ENCODE measurements around the gene FAM151B.
"Not testable (repeated sequence)": the region's sequence is repeated elsewhere in the genome, so short reads cannot be mapped to it uniquely, and the experiment has no call there.

The FAM151B gene, protein sequence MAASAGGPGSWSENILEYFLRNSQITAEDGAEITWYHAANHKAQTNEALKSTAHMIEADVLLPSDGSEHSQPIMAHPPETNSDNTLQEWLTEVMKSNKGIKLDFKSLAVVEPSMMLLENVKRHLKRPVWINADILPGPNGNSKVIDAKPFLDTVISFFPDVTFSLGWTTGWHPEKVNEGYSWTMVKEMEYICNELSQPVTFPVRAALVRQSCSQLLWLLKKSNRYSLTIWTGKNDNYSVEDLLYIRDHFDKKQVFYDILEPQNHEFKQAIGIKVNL

DNA sequence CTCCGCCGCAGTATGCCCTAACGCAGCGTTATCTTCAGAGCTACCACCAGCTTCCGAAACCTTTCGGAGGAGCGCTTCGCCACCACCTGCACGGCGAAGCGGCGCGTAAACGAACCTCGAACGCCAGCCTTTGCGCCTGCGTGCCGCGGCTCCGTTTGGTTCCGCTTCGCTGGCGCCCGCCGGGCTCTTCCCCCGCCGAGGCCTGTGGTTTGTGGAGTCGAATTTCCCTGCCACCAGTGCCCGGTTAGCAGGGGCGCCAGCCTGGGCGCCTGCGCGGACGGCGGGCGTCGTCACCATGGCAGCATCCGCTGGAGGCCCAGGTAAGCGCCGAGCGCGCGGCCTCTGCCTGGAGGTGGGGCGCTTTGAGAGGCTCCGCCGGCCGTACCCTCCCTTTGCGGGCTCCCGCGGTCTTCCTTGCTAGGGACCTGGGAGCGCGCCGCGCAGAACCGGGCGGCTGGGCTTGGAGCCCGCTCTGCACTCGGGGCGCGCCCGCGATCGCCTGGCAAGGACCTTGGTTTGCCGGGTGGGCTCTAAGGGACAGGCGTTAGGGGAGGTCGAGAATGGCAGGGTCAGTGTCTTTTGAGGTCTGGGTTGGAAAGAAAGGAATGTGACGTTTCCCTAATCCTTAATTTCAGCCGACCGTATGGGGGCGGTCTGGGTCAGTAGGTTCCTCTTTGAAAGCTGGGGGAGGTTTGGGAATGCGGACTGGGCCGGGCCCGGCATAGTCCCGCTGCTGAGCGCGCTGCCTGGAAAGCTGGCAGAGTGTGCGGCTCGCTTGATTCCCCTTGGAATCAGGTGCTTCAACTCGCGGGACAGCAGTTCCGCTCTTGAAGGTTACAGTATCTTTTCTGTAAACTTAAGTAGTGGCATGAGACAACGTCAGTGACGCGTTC, at the start of gene FAM151B:
FAM151B (plus strand) TSS at position 272 of the 893 bp plus-strand sequence; CDS start at position 296, 24 bp downstream.
- DNase-seq (ENCODE audit: low read depth in 2 of 2, low spot score in 1 of 2), result peak in 1 of 2 donors; percentile 32

DNA sequence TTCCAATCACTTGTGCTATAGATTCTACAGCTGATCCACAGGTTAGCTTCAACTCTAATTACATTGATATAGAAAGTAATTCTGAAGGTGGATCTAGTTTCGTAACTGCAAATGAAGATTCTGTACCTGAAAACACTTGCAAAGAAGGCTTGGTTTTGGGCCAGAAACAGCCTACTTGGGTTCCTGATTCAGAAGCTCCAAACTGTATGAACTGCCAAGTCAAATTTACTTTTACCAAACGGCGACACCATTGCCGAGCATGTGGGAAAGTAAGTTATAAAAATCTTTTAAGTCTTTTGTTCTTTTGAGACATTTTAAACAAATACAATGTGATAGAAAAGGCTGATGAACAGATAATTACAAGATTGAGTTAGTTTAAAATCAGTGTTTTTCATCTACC, 49.2 kb upstream of the FAM151B start:
- no peak for DNase-seq (ENCODE audit: low read depth in 2 of 2, low spot score in 1 of 2)

DNA sequence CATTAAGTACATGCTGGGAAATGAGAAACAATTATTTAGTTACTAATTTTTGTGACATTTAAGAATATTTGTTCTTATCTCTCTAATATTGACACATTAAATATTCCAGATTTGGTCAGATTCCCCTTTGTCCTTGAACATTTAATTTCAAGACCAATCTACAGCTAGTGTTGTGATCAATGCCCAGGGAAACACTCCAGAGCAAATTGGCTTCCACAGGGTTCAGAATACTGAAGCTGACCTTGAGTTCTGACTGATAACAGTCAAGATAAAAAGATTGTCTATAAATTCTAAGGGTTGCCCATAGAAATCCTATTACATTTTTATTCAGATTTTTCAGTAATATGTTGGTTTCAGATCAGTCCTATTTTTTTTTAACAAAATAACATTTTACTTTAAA, 48.7 kb upstream of the FAM151B start:
- no peak for DNase-seq (ENCODE audit: low read depth in 2 of 2, low spot score in 1 of 2)

DNA sequence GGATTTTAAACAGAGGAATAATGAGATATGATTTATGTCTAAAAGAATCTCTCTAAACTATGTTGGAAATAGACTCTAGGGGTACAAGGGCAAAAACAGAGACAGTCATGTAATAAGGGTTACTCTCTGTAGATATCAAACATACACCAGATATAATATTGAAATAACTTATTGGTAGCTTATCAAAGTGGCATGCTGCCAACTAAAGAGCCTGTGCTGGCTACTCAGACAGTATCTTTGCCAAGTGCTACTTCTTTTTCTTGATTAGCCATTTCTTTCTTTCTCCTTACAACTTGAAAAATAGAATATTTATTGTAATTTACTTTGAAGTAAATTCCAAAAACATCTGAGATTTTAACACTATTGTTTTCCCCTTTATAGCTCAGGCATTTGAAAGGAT, 45.2 kb upstream of the FAM151B start:
- DNase-seq (ENCODE audit: low read depth in 2 of 2, low spot score in 1 of 2), result no peak

DNA sequence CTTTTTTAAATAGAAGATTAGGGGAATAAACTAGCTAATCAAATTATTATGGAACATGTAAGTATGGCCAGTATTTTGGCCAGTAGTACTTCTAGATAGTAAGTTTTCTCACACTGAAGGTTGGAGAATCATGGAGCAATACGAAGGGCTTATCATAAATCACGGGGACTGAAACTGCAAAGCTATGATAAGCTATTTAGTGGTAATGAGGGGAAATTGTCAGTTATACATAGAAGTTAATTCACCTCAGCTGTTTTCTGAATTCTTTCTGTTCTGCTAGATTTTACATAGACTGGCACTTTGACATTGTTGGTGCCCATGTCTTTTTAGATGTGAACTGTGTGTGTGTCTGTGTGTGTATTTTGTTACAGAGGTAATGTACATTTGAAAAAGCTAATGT, 34.5 kb upstream of the FAM151B start:
- no peak for DNase-seq (ENCODE audit: low read depth in 2 of 2, low spot score in 1 of 2)

DNA sequence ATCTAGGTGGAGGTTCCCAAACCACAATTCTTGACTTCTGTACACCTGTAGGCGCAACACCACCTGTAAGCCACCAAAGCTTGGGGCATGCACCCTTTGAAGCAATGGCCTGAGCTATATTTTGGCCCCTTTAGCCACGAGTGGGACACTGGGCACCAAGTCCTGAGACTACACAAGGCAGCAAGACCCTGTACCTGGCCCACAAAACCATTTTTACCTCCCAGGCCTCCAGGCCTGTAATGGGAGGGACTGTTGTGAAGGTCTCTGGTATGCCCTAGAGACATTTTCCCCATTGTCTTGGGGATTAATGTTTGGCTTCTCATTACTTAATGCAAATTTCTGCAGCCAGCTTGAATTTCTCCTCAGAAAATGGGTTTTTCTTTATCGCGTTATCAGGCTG, 24.6 kb upstream of the FAM151B start:
- DNase-seq (ENCODE audit: low read depth in 2 of 2, low spot score in 1 of 2), result no peak

DNA sequence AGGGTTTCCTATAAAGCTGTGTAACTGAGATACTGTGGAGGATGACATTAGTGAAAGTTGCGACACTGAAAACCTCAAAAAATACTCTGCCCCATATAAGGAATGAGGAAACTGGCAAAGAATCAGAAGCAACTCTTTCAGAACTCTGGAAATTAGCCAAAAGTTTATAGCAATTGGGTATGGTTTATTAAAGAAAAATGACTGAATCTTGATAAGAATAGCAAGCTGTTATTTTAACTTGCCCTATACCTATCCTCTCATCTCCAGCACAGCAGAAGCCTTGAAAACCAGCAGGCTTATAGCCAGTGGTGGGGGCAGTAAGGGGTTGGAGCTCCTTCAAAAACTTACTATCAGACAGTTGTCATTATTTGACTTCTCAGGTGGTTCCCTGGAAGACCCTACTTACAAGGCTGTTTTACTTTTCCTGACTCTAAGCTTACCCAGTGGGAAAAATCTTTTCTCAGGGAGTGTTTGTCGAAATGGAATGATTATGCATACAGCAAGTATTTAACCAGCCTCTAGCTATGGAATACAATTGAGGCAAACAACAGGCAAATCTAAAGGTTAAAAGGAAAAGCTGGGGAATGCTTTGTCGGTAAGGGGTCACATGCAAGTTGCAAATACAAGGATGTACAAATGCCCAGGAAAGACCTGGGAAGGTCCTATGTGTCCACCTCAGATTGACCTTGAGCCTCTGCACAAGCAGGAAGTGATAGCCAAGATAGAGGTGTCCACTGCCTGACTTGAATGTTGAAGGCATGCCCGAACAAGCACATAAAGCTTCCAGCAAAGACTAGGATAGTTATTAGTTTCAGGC, 21.0 kb upstream of the FAM151B start:
- DNase-seq (ENCODE audit: low read depth in 2 of 2, low spot score in 1 of 2), result no peak

DNA sequence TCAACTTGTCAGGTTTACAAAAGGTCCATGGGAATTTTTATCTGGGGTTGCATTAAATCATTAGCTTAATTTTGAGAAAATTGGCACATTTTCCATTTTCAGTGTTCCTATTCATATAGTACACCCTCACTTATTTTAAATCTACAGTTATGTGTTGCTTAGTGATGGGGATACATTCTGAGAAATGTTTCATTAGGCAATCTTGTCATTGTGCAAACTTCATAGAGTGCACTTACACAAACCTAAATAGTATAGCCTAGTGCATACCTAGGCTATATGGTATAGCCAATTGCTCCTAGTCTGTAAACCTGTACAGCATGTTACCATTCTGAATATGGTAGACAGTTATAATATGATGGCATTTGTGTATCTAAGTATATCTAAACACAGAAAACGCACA, 19.8 kb upstream of the FAM151B start:
- DNase-seq (ENCODE audit: low read depth in 2 of 2, low spot score in 1 of 2), result no peak

DNA sequence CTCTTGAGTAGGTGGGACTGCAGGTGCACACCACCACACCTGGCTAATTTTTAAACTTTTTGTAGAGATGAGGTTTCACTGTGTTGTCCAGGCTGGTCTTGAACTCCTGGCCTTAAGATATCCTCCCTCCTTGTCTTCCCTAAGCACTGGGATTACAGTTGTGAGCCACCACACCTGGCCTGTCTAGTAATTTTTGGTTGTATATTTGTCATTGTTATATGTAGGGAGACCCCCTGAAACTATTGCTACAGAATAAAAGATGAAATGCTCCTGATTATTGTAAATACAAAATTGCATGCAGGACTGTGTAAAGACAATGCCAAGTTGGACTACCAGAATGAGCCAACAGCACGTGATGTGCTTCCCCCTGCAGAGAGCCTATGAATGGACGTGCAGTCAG, 17.3 kb upstream of the FAM151B start:
- DNase-seq (ENCODE audit: low read depth in 2 of 2, low spot score in 1 of 2), result not testable (repeated sequence)

DNA sequence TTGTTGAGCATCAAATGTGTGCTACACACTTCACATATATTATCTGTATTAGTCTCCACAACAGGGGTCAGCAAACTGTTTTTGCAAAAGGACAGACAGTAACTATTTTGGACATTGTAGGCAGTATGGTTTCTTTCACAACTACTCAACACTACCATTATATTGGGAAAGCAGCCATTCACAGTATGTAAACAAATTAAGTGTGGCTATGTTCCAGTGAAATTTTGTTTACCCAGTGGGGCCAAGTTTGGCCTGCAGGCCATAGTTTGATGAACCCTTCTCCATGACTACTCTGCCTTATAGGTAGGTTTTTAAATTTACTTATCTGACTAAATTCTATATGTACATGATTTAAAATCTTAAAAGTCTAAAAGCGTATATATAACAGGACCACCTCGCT, 13.0 kb upstream of the FAM151B start:
- no peak for DNase-seq (ENCODE audit: low read depth in 2 of 2, low spot score in 1 of 2)

DNA sequence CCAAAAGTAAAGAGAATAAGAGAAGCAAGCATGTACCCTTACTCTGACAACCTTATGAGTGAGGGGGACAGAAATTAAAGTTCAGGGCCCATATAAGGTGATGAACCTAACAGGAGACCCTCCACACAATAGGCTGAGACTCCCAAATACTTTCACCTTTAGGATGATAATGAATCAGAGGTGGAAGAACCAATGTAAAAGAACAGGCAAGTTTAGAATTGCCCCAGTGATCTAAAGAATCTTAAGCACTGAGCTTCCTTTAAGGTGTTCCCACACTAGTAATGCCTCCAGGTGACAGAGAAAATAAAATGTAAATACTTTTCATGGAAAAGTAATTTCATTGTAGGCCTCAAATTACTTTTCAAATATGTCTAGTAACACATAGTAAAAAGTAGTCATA, 8.2 kb upstream of the FAM151B start:
- DNase-seq (ENCODE audit: low read depth in 2 of 2, low spot score in 1 of 2), result no peak

DNA sequence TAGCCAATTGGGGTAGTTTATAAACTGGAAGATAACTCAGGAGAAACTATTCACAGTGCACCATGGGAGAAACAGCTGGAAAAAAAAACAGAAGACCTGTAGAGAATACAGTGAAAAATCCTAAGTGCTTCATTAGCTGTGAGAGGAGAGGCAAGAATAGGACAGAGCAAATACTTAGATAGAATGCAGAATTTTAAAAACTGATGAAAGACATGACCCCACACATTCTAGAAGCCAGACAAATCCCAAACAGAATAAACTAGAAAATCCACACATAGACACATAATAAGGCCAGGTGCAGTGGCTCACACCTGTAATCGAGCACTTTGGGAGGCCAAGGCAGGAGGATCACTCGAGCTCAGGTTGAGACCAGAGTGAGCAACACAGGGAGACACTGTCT, 7.5 kb upstream of the FAM151B start:
- no peak for DNase-seq (ENCODE audit: low read depth in 2 of 2, low spot score in 1 of 2)

DNA sequence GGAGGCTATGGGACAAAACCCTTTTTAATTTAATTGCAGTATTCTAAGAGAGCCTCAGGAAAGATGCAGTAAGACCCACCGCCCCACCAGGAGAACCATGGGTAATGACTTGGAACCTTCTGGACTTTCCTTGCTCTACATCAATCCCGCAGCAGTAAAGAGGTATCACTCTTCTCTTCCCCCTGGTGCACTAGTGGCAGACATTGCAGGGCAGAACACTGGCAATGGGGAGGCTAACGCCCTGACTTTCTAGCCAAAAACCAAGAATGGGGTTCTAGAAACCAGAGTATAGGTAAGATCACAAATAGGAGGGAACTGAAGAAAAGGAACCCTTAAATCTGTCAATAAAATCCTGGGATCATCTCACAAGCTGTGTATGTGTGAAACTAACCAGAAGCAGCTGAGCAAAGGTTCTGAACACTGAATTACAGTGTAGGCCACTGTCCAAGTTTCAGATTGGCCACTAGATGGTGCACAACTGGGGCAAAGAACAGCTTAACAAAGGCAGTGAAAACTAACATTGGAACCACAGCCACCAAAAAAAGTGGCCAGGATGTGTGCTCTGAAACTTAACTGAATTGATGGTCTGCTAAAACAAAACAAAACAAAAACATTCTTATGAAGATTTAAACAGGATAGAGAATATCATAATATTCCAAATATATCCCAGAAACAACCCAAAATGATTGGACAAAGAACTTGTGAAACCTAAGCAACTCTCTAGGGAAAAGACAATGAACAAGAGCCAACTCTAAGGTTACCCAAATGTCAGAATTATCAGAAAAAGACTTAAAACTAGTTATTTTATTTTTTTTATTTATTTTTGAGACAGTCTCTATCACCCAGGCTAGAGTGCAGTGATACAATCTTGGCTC, 6.6 kb upstream of the FAM151B start:
- DNase-seq (ENCODE audit: low read depth in 2 of 2, low spot score in 1 of 2), result no peak

DNA sequence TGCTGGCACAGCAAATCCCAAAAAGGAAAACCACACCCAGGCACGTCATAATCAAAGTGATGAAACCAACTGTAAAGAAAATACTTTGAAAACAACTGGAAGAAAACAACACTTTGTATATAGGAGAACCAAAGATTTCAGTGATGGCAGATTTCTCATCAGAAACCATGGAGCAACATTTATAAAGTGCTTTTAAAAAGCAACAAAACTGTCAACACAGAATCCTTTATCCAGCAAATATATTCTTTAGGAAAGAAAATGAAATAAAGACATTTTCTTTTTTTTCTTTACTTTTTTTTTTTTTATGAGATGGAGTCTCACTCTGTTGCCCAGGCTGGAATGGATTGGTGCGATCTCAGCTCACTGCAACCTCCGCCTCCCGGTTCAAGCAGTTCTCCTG, 5.3 kb upstream of the FAM151B start:
- DNase-seq (ENCODE audit: low read depth in 2 of 2, low spot score in 1 of 2), result no peak

DNA sequence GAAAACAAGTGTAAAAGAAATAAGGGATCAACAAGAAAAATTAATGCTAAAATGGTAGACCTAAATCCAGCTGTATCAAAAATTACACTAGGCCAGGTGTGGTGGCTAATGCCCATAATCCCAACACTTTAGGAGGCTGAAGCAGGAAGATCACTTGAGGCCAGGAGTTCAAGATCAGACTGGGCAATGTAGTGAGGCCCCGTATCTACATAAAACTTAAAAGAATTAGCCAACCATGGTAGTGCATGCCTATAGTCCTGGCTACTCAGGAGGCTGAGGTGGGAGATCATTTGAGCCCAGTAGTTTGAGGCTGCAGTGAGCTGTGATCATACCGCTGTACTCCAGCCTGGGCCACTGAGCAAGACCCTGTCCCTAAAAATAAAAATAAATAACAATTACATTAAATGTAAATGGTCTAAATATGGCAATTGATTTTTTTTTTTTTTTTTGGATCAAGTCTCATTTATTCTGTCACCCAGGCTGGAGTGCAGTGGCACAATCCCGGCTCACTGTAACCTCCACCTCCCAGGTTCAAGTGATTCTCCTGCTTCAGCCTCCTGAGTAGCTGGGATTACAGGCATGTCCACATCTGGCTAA, 4.2 kb upstream of the FAM151B start:
- no peak for DNase-seq (ENCODE audit: low read depth in 2 of 2, low spot score in 1 of 2)

DNA sequence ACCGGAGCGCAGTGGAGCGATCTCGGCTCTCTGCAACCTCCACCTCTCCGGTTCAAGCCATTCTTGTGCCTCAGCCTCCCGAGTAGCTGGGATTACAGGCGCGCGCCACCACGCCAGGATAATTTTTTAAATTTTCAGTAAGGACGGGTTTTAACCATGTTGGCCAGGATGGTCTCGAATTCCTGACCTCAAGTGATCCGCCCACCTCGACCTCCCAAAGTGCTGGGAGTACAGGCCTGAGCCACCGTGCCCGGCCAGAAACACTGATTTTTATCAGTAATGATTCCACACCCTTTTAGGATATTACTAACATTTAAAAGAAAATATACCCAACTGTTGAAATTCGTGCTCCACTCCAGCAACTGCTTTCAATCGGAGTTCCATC, 464 bp upstream of the FAM151B start:
- DNase-seq (ENCODE audit: low read depth in 2 of 2, low spot score in 1 of 2), result no peak

DNA sequence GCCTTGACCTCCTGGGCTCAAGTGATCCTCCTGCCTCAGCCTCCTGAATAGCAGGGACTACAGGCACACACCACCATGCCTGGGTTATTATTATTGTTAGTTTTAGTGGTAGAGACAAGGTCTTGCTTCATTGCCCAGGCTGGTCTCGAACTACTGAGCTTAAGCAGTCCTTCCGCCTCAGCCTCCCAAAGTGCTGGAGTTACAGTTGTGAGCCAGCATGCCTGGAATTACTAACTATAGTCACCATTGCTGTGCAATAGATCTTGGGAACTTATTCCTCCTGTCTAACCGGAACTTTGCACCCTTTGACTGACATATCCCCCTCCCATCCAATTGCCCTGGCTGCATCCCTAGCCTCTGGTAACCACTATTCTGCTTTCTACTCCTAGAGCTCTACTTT, 3.4 kb downstream of the FAM151B start:
- DNase-seq (ENCODE audit: low read depth in 2 of 2, low spot score in 1 of 2), result no peak

DNA sequence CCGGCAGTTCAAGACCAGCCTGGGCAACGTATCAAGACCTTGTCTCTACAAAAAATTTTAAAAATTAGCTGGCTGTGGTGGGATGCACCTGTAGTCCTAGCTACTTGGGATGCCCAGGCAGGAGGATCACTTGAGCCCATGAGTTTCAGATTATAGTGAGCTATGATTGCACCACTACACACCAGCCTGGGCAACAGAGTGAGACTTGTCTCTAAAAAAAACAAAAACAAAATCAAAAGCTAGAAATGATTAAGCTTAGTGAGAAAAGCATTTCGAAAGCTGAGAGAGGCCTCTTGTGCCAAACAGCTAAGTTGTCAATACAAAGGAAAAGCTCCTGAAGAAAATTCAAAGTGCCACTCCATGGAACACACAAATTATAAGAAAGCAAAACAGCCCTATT, 4.8 kb downstream of the FAM151B start:
- DNase-seq (ENCODE audit: low read depth in 2 of 2, low spot score in 1 of 2), result no peak

DNA sequence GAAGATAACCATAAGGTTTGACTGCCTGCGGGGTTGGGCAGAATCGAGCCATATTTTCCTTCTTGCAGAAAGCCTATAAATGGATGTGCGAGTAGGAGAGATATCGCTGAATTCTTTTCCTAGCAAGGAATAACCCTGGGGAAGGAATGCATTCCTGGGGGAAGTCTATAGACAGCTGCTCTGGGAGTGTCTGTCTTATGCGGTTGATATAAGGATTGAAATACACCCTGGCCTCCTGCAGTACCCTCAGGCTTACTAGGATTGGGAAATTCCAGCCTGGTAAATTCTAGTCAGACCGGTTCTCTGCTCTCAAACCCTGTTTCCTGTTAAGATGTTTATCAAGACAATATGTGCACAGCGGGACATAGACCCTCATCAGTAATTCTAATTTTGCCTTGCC, 5.5 kb downstream of the FAM151B start:
- DNase-seq (ENCODE audit: low read depth in 2 of 2, low spot score in 1 of 2), result not testable (repeated sequence)

DNA sequence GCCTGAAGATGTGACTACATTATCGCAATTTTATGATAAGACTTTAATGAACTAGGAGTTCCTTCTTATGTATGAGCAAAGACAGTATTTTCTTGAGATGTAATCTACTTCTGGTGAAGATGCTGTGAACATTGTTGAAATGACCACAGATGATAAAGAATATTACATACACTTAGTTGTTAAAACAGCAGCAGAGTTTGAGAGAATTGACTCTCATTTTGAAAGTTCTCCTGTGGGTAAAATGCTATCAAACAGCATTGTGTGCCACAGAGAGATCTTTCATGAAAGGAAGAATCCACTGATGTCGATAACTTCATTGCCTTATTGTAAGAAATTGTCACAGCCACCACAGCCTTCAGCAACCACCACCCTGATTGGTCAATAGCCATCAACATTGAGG, 8.0 kb downstream of the FAM151B start:
- DNase-seq (ENCODE audit: low read depth in 2 of 2, low spot score in 1 of 2), result no peak

Data from stimulated activated CD8-positive, alpha-beta memory T cell treated with anti-CD3 and anti-CD28 coated beads, Interleukin-4, amount 100 ng/mL, for 1 hour (primary cell).